HepG2 (cell line): ENCODE data around the gene HSD11B2. TPM values are rescaled to one million over a fixed set of nuclear protein-coding genes. Genes with fewer than 3 reads are reported as not detected.
A peak's percentile ranks its signal among the peaks of the same experiment; 100 is the strongest.

Source experiments
- CSRNP1 ChIP-seq: sonication (generic); formaldehyde crosslinking; IDR thresholded peaks from 2 replicates; pipeline ENCODE4 v1.8.1; 2023; ENCODE audit warnings: mild to moderate bottlenecking, missing genetic modification reagents
- EHMT2 ChIP-seq: fragments of 200-600 bp; sonication (generic); IDR thresholded peaks from 2 replicates; pipeline ENCODE4 v1.7.0; 2017; ENCODE audit warnings: antibody characterized with exemption, low read depth, low read length, borderline replicate concordance
- HCFC1 ChIP-seq: fragments of 150-350 bp; IDR thresholded peaks from 2 replicates; pipeline ENCODE4 v1.6.1; 2014; ENCODE audit warnings: low read depth, low read length
- HIC2 ChIP-seq: sonication (generic); formaldehyde crosslinking; IDR thresholded peaks from 2 replicates; pipeline ENCODE4 v1.9.0; 2022; ENCODE audit warnings: low read depth, missing genetic modification reagents
- IKZF5 ChIP-seq: IDR thresholded peaks from 2 replicates; pipeline ENCODE4 v1.6.1; 2018; ENCODE audit warnings: missing genetic modification reagents, mild to moderate bottlenecking, missing compliant biosample characterization
- MIXL1 ChIP-seq: IDR thresholded peaks from 2 replicates; pipeline ENCODE4 v1.6.1; 2016
- SATB2 ChIP-seq: sonication (generic); formaldehyde crosslinking; IDR thresholded peaks from 2 replicates; pipeline ENCODE4 v1.5.0; 2020; ENCODE audit warnings: missing genetic modification reagents
- ZBED4 ChIP-seq: sonication (generic); formaldehyde crosslinking; IDR thresholded peaks from 2 replicates; pipeline ENCODE4 v1.4.0; 2020; ENCODE audit warnings: missing genetic modification reagents, borderline replicate concordance
- ZFAT ChIP-seq: sonication (generic); formaldehyde crosslinking; conservative IDR thresholded peaks from 2 replicates; pipeline ENCODE4 v1.8.1; 2023; ENCODE audit warnings: missing genetic modification reagents, inconsistent platforms
- ZMYM3 ChIP-seq: sonication (generic); formaldehyde crosslinking; IDR thresholded peaks from 2 replicates; pipeline ENCODE4 v1.5.1; 2020; ENCODE audit warnings: mild to moderate bottlenecking, missing genetic modification reagents
- ZNF33A ChIP-seq: sonication (generic); formaldehyde crosslinking; IDR thresholded peaks from 2 replicates; pipeline ENCODE4 v1.5.1; 2020; ENCODE audit warnings: missing genetic modification reagents, mild to moderate bottlenecking, moderate library complexity, borderline replicate concordance
- ZNF546 ChIP-seq: sonication (generic); formaldehyde crosslinking; conservative IDR thresholded peaks from 2 replicates; pipeline ENCODE4 v1.8.1; 2023; ENCODE audit warnings: mild to moderate bottlenecking, missing genetic modification reagents
- ZNF615 ChIP-seq: sonication (generic); formaldehyde crosslinking; IDR thresholded peaks from 2 replicates; pipeline ENCODE4 v1.5.0; 2020; ENCODE audit warnings: mild to moderate bottlenecking, missing genetic modification reagents, borderline replicate concordance
- ZNF670 ChIP-seq: sonication (generic); formaldehyde crosslinking; IDR thresholded peaks from 2 replicates; pipeline ENCODE4 v1.8.0; 2022; ENCODE audit warnings: mild to moderate bottlenecking, missing genetic modification reagents, borderline replicate concordance
- polyA plus RNA-seq, 8 experiments: library from polyadenylated mRNA; depleted of rRNA in 3 of 8; stranded (reverse) in 7 of 8; unstranded in 1 of 8; fragments of >200 nt; fragmentation: Illumina TruSeq in 4 of 8; extraction: Trizol in 4 of 8; gene quantifications; 2 replicates each; pipeline versions ENCODE4 v1.2.1 to v1.2.3, GENCODE V29; 2011 to 2016; ENCODE audit warnings: low read depth in 4 of 8, missing spikeins in 1 of 8, mixed read lengths in 1 of 8; ENCODE audit not compliant: insufficient read depth in 1 of 8
- total RNA-seq, 5 experiments: library from RNA; depleted of rRNA; stranded (reverse); fragments of >200 nt; fragmentation: Illumina TruSeq; extraction: Trizol; gene quantifications; 2 replicates each; pipeline ENCODE4 v1.2.3, GENCODE V29; 2016; ENCODE audit warnings: low read depth in 1 of 5
- TF ChIP-seq, protein P1 (sequence below): sonication (generic); formaldehyde crosslinking; IDR thresholded peaks from 2 replicates; pipeline ENCODE4 v1.4.0; 2020; ENCODE audit warnings: missing genetic modification reagents, borderline replicate concordance

The HSD11B2 gene
- total and polyA plus RNA-seq, 2 of the 13 experiments (the other 11 are each of a cell fraction or from before 2014, with no cell fraction given) = 8.9 to 13.6 TPM

DNA sequence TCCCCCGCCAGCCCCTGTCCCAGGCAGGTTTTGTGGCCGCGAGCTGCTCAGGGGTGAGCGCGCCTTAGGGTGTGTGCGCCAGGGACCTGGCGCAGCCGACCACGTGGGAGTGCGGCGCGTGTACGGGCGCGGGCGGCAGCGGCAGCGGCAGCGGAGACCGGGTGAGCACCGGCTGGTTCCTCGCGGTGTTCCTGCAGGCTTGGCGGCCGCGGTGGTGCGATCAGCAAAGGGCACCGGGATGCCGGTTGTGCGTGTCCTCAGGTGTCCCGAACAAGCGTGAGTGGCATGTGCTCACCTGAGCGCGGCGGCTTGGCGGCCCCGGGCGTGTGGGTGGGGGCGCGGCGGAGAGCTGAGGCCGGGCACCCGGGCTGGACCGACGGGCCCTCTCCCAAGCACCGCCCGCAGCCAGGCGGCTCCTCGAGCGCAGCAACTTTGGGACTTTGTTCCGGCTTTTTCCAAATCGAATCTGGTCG, 381 bp upstream of the HSD11B2 start (continued):
- TF ChIP-seq HIC2 (CRISPR knock-in tag) (peak; percentile 44), ZNF33A (CRISPR knock-in tag) (no peak), SATB2 (CRISPR knock-in tag) (peak; percentile 52; the same call in 1 of the 2 replicates), IKZF5 (CRISPR knock-in tag) (peak; percentile 33; the same call in 1 of the 2 replicates), MIXL1 (CRISPR knock-in tag) (no peak), ZNF670 (CRISPR knock-in tag) (no peak), ZBED4 (CRISPR knock-in tag) (no peak), ZMYM3 (CRISPR knock-in tag) (no peak), ZNF615 (no peak), HCFC1 (no peak), CSRNP1 (CRISPR knock-in tag) (peak; percentile 96; the same call in 1 of the 2 replicates), EHMT2 (no peak), ZNF546 (CRISPR knock-in tag) (peak; percentile 98), ZFAT (0 out of 2 replicates have a peak, but pooled peaks have one; percentile 31)
- TF ChIP-seq, protein P1, sequence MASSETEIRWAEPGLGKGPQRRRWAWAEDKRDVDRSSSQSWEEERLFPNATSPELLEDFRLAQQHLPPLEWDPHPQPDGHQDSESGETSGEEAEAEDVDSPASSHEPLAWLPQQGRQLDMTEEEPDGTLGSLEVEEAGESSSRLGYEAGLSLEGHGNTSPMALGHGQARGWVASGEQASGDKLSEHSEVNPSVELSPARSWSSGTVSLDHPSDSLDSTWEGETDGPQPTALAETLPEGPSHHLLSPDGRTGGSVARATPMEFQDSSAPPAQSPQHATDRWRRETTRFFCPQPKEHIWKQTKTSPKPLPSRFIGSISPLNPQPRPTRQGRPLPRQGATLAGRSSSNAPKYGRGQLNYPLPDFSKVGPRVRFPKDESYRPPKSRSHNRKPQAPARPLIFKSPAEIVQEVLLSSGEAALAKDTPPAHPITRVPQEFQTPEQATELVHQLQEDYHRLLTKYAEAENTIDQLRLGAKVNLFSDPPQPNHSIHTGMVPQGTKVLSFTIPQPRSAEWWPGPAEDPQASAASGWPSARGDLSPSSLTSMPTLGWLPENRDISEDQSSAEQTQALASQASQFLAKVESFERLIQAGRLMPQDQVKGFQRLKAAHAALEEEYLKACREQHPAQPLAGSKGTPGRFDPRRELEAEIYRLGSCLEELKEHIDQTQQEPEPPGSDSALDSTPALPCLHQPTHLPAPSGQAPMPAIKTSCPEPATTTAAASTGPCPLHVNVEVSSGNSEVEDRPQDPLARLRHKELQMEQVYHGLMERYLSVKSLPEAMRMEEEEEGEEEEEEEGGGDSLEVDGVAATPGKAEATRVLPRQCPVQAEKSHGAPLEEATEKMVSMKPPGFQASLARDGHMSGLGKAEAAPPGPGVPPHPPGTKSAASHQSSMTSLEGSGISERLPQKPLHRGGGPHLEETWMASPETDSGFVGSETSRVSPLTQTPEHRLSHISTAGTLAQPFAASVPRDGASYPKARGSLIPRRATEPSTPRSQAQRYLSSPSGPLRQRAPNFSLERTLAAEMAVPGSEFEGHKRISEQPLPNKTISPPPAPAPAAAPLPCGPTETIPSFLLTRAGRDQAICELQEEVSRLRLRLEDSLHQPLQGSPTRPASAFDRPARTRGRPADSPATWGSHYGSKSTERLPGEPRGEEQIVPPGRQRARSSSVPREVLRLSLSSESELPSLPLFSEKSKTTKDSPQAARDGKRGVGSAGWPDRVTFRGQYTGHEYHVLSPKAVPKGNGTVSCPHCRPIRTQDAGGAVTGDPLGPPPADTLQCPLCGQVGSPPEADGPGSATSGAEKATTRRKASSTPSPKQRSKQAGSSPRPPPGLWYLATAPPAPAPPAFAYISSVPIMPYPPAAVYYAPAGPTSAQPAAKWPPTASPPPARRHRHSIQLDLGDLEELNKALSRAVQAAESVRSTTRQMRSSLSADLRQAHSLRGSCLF (CRISPR knock-in tag) = no peak
